Activated CD4-positive, CD25-positive, alpha-beta regulatory T cell treated with anti-CD3 and anti-CD28 coated beads, Interleukin-2, amount 50 U/mL, for 16 hours (primary cell): ENCODE measurements around the gene MLXIP.

Experiments
- DNase-seq: peaks from one replicate; pipeline ENCODE4 v3.0.0-alpha.2; 2020; ENCODE audit warnings: low read depth, low spot score

Gene MLXIP

DNA sequence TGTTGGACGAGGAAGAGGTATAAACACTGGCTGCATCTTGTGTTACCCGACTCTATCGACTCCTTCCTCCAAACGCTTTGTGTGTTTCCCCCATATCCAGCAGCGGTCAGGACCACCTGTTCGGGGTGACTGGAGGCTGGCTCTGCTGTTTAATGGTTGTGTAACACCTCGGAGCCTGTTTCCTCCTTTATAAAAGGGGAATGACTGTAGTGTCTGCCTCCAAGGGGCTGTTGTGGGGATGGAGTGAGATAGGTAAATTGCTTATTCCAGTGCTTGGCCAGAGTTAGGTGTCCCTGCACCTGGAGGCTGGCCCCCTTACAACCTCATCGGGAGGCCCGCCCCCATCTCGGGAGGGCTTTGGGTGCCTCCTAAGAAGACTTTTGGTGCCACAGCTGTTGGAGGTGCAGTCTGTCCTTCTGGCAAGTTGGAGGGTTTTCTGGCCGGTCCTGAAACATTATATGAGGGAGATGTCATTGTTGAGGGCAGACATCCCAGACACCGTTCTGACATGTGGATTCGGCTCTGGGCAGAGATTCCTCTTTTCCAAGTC, 1.1 kb downstream of the MLXIP start:
- DNase-seq: no peak

DNA sequence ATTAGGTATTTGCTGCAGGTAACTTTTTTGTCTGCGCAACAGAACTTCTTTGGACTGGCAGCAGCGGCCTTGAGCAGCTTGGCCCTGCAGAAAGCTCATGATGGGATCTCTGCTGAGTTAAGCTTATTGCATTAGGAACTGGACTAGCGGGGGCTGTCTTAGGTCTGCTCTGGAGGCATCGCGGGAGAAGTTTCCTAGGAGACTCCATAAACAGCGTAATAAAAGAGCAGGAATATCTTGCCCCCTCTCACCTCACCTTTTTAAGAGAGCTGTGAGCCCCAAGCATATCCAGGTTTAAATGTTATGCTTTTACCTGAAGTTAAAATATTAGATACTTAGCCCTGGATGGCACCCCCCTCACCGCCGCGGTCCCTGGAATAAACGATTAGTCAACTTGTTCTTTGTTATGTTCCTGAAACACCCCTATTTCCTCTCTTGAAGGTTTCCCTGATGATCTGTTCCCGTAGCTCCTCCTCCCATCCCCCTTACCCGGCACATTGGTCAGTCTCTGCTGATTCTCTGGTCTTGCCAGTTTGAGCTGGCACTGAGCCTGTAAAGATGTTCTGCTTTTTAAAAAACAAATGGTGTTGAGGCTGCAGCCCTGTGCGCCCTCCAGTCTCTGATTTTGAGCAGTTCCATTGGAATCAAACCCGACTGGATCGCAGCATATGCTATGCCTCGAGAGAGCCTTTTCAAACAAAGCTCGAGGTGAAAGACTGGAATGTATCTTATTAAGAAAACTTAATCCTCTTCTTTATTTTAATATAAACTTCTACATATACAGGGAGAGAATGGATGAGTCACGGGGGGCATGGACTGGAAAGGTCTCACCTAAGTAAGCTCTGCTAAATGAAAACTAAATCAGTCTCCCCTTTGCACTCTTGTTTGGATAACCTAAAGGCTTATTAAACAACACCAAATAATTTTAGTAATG, 1.9 kb downstream of the MLXIP start:
- DNase-seq: no peak

DNA sequence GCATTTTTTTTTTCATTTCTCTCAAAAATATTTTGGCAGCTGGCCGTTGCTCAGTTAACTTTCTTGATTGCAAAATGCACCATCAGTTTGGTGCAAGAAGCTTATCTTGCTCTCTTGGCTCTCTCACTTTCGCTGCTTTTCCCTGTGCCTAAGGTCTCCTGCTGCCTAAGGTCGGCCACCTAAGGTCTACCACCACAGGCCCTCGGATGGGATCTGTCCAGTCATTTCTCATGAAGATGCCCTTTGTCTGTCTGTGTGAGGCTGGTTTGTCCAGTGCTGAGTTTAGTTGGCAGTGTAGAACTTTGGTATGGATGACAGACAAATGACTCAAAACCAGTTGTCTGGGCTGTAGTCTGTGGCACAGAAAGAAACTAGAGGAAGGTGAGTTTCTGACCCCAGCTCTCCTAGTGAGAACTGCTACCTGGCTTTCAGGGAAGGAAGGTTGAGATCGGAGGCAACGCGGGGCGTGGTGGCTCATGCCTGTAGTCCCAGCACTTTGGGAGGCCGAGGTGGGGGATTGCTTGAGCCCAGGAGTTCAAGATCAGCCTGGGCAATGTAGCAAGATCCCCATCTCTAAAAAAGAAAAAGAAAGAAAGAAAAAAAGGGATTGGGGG, 2.6 kb downstream of the MLXIP start:
- DNase-seq: no peak

DNA sequence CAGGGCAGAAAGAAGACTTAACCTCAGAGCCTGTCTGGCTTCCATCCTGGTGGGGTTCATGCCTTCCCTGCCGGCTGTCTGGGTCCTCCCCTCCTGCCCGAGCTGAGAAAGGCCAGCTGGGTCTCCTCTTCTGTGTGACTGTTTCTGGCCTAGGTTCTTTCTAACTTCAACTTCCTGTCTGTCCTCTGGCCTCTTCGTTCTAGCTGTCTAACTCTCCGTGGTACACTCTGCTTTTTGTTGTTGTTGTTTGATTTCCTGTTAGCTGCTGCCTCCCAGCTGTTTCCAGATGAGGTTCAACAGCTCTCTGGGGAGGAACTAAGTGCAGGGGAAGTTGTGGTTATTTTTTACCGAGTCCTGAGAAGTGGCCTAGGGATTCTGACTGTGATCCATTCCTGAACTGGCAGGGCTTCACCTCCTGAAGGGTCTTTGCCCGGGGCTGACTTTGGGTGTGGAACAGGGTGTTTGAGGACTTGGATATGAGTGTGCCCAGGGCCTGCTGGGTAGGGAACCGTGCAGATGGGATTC, 3.2 kb downstream of the MLXIP start:
- no peak for DNase-seq

DNA sequence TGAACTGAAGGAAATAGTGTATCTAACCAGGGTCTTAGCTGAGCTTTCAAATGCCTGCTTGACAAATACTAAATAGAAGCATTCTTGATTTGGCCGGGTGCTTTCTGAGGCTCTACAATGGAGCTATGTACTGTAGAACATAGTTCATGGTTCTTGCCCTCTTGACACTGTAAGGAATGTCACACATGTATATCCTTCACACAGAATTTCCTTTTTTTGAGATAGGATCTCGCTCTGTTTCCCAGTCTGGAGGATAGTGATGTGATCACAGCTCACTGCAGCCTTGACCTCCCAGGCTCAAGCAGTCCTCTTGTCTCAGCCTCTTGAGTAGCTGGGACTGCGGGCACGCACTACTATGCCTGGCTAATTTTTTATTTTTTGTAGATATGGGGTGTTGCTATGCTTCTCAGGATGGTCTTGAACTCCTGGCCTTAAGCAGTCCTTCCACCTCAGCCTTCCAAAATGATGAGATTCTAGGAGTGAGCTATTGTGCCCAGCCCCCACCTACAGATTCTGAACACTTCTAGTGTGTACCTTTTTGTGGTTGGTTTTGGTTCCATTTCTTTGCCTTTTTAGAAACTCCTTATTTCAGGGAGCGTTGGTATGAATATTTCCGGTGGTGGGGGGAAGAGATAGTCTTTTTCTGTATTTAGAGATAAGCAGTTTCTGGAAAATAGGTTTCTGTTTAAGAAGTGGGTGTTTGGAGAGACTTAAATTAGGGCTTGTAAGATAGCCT, 4.2 kb downstream of the MLXIP start:
- DNase-seq: no peak

DNA sequence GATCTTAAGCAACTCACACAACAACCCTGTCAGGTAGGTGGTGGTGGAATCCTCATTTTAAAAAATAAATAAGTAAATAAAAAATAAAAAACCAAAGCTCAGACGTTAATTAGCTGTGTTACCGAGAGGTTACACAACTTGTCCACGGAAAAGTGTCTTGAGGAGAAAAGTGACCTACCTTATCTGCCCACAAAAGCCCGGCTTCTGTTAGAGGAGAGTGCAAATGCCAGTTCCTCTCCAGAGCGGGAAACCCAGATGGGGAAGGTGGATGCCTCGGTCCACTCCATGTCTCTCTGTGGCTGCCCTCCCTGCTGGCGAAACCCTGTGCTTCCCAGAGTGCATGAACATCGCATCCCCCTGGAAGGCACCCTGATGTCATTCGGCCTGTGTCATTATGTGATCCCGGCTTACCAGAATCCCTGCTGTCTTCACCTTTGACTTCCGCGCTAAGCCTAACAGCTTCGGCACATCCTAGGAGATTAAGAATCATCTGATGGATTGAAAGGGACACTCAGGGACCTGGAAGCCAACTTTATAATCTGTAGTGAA, 6.4 kb downstream of the MLXIP start:
- DNase-seq: no peak

DNA sequence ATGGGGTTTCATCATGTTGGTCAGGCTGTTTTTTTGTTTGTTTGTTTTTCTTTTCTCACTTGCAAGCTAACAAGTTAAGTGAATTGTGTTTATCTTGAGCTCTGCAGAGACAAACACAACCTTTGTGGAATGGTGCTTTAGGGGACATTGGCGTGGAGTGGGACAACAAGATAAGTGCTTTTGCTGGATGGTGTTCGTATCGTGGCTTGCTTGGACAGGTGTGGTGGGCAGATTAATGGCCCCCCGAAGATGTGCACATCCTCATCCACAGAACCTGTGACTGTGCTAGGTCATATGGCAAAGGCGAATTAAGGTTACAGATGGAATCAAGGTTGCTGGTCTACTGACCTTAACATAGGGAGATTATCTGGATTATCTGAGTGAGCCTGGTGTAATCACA, 7.0 kb downstream of the MLXIP start:
- no peak for DNase-seq

DNA sequence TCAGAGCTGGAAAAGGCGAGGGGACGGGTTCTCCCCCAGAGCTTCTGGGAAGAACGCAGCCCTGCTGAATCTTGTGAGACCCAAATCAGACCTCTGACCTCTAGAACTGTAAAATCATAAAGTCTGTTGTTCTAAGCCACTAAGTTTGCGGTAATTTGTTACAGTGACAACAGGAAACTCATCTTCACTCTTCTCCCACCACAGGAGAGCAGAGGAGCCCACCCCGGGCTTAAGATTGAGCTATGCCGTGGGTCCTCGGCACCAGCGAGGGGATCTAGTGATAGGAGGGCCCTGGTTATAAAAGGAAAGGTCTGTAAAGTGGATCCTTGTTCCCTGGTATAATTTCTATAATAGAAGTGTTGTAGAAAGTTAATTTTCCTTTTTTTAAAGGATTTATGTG, 7.6 kb downstream of the MLXIP start:
- no peak for DNase-seq

DNA sequence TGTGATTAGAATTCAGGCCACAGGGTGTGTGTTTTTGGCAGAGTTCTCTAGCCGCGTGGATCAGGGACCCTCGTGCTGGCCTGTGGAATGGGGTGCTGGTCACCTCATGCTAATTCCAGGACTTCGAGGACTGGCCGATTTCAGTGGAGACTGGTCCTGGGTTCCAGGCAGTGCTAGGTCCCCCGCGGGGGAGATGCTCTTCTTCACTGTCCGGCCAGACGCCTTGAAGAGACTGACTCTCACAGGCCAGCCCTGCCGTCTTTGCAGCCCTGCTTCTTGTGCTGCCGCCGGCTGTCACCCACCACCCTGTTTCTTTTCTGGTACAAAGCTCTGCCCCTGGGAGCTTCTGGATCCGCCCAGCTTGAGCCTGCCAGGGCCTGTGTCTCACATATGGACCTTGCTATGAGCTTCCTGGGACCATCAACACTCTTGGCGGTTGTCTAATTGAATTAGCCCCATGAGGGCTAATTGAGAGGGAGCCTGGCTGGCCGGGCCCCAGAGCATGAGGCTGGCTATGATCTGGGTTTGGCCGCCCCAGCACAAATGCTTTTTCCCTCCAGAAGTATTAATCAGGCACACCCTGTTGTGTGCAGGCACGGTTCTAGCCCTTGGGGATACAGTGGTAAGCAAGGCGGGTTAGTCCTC, 8.2 kb downstream of the MLXIP start:
- no peak for DNase-seq

DNA sequence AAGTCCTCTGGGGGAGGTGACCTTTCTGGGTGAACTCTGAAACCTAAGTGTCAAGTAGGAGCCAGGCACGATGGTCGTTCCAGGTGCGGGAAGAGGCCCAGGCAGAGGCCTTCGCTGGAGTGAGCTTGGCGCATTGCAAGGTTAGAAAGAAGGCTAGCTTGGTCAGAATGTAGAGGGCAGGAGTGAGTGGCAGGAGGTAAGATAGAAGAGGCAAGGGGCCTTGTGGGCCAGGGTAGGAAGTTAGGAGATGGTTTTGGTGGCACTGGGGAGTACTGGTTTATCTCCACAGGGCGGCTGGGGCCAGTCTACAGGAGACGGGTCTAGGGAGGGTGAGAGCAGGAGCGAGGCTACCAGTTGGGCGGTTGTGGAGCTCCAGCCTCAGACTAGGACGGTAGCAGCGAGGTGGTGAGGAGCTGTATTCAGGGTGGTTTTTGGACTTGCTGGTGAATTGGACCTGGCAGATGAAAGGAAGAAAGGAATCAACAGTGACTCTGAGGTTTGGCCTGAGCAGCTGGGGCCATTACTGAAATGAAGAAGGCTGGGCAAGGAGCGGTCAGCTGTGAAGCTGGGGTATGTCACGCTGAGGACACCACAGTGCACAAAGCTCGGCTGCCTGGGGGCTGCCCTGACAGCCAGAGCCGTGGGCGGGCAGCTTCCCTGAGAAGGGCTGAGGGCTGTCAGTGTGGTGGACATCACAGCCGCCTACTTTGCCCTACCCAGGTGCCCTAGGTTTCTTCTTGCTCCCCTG, 9.0 kb downstream of the MLXIP start:
- no peak for DNase-seq

DNA sequence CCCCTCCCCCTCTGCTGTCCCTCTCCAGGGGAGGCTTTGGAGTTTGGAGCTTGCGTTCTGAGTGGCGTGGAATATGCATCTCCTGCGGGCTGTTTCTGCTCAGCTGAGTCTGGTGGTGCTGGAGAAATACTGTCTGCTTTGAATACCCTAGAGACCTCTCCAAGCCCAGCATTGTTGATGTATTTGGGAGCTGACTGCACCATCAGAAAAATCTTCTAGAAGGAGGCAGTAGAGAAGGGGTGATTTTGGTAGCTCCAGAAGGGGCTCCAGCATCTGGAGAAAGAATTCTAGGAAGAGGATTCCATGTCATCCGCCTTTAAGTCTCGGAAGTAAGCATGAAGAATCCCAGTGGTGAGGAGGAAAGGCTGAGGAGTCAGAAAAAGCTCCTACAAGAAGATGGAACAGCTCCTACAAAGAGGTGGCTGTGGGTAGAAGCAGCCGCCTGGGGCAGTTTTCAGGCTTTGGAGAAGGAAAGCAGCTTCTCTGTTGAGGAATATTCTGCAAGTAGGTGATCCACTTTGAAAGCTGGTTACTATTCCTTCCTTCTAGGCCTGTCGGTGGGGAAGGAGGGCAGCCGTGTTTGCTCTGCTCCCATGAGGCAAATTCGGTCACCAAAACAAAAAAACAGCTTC, 9.7 kb downstream of the MLXIP start:
- no peak for DNase-seq

DNA sequence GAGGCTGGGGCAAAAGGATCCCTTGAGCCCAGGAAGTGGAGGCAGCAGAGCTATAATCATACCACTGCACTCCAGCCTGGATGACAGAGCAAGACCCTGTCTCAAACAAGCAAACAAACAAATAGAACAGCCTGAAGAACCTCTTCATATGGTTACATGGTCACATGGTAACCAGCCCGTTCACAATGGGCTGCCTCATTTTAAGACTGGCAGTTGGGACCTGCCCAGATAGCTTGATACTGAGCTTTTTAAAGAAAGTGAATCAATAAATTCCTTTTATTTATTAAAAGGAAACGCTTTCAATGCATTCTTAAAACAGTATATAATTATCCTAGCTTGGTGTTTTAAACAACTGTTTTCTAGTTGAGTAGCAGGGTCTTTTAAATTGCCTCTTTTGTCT, 10.5 kb downstream of the MLXIP start:
- DNase-seq: no peak

DNA sequence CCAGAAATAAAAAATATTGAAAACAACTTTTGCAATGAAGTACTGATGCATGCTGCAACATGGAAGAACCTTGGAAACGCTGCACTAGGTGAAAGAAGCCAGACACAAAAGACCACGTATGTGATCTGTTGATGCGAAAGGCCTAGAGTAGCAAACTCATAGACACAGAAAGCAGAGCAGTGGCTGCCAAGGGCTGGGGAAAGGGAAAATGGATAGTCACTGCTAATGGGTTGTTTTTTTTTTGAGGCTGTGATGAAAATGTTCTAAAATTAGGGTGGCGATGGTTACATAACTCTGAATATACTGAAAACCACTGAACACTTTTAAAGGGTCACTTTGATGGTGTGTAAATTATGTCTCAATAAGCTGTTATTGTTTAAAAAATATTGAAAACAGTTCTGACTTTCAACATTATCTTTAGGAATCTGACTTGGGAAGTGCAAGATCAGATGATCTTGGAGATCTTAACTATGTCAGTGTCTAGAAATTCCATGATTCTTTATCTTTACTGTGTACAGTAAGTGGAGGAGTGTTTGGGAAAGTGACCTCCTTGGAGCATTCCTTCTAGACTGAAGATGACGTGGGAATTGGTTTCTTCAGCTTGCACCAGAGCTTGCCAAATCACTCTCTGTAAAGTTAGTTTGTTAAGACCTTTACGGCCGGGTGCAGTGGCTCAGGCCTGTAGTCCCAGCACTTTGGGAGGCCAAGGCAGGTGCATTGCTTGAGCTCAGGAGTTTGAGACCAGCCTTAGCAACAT, 12.4 kb downstream of the MLXIP start:
- DNase-seq: no peak

DNA sequence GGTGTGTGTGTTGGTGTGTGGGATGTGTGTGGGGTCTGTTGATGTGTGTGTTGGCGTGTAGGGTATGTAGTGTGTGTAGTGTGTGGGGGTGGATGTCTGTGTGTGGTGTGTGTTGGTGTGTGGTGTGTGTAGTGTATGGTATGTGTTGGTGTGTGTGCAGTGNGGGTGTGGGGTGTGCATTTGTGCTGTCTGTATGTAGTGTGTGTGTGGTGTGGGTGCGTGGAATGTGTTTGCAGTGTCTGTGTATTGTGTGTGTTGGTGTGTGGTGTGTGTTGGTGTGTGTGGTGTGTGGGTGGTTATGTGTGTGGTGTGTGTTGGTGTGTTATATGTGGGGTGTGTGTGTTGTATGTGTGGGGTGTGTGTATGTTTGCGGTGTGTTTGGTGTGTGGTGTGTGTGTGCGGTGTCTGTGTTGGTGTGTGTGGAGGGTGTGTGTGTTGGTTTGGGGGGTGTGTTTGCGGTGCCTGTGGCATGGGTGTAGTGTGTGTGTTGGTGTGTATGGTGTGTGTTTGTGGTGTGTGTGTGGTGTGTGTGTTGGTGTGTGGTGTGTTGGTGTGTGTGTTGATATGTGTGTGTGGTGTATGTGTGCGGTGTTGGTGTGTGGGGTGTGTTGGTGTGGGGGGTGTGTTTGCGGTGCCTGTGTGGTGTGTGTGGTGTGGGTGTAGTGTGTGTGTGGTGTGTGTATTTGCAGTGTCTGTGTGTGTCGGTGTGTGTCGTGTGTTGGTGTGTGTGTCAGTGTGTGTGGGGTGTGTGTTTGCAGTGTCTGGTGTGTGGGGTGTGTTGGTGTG, 14.7 kb downstream of the MLXIP start:
- no peak for DNase-seq

DNA sequence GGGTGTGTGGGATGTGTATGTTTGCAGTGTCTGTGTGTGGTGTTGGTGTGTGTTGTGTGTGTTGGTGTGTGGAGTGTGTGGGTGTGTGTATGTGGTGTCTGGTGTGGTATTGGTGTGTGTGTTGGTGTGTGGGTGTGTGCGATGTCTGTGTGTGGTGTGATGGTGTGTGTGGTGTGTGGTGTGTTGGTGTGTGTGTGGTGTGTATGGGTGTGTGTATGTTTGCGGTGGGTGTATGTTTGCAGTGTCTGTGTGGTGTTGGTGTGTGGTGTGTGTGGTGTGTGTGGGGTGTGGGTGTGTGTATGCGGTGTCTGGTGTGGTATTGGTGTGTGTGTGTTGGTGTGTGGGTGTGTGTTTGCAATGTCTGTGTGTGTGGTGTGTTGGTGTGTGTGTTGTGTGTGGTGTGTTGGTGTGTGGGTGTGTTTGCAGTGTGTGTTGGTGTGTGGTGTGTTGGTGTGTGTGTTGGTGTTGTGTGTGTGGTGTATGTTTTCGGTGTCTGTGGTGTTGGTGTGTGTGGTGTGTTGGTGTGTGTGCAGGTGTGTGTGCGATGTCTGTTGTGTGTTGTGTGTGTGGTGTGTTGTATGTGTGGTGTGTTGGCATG, 15.7 kb downstream of the MLXIP start:
- DNase-seq: no peak

DNA sequence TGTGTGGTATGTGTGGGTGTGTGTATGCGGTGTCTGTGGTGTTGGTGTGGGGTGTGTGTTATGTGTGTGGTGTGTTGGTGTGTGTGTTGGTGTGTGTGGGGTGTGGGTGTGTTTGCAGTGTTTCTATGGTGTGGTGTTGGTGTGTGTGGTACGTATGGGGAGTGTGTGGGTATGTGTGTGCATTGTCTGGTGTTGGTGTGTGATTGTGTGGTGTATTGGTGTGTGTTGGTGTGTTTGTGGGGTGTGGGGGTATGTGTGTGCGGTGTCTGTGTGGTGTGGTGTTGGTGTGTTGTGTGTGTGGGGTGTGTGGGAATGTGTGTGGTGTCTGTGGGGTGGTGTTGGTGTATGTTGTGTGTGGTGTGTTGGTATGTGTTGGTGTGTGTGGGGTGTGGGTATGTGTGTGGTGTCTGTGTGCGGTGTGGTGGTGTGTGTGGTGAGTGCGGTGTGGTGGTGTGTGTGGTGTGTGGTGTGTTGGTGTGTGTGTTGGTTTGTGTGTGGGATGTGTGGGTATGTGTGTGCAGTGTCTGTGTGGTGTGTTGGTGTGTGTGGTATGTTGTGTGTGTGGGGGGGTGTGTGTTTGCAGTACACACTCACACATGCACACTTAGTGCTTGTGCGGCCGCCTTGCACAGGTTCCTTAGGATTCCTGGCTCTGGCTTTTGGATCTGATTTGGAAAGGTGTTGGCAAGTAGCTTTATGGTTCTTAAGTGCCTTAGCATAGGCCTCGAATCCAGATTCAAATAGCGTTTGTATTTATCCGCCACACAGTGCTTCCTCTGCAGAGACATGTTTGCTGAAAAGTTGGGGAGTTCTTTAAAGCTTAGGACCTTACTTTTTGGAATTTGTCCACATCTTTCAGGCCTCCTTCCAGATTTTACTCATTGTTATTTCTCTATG, 16.4 kb downstream of the MLXIP start:
- DNase-seq: no peak

DNA sequence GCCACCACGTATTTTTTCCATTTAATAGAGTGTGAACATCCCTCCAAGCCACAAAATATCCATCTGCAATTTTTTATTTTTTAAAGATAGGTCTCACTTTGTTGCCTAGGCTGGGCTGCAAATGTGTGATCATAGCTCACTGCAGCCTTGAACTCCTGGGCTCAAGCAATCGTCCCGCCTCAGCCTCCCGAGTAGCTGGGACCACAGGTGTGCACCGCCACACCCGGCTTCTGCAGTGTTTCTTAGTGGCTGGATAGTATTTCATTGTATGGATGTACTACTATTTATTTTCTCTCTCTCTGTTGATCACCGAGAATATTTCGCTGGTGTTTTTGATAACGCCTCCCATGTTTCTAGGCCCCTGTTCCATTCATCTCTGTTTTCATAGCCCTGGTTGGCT, 17.5 kb downstream of the MLXIP start:
- no peak for DNase-seq
